SK-N-SH (cell line): Measurements from ENCODE around the gene MAP2K4. TPM values are rescaled to one million over a fixed set of nuclear protein-coding genes. Genes with fewer than 3 reads are reported as not detected.

Source experiments
- CTCF ChIA-PET: fragments of 300-600, 350-600 bp; formaldehyde crosslinking; extraction: SDS; loops from one replicate; lab custom pipeline; 2021; lab: Yijun Ruan, JAX
- POLR2A ChIA-PET: fragments of 350-600 bp; sonication (Branson Sonifier 250); formaldehyde crosslinking; extraction: SDS; loops from one replicate; lab custom pipeline; 2020; ENCODE audit warnings: antibody characterized with exemption, inconsistent platforms; lab: Yijun Ruan, JAX
- DNase-seq: peaks from one replicate; pipeline ENCODE4 v3.0.0; 2012
- H2AFZ ChIP-seq: fragments of 200-600 bp; sonication (generic); 2 replicates; pipeline ENCODE4 v1.8.1; 2016; ENCODE audit warnings: antibody characterized with exemption, mild to moderate bottlenecking, low read depth
- H3F3A ChIP-seq: fragments of 200-600 bp; sonication (generic); replicated peaks from 2 replicates; pipeline ENCODE3; 2016; ENCODE audit warnings: antibody characterized with exemption, mild to moderate bottlenecking; ENCODE audit not compliant: insufficient read depth
- H3K27ac ChIP-seq, 2 experiments: fragments of 200-500 bp in 1 of 2; fragments of 200-600 bp in 1 of 2; sonication (Bioruptor generic) in 1 of 2; sonication (generic), shearing (Covaris generic) in 1 of 2; 2 replicates each; pipeline versions ENCODE4 v1.5.1 to v1.6.1; 2014 to 2016; ENCODE audit warnings: low read depth in 2 of 2, inconsistent platforms in 1 of 2, low read length in 1 of 2, mild to moderate bottlenecking in 1 of 2, mixed read lengths in 1 of 2
- H3K27me3 ChIP-seq: fragments of 200-600 bp; sonication (generic), shearing (Covaris generic); 2 replicates; pipeline ENCODE4 v1.6.1; 2016; ENCODE audit warnings: mixed run types; ENCODE audit not compliant: insufficient read depth
- H3K36me3 ChIP-seq, 2 experiments: fragments of 200-500 bp in 1 of 2; fragments of 200-600 bp in 1 of 2; sonication (Bioruptor generic) in 1 of 2; sonication (generic) in 1 of 2; replicated peaks in 1 of 2; 2 replicates each; pipeline versions ENCODE3 to v1.5.1; 2014 to 2016; ENCODE audit warnings: low read length in 1 of 2, mild to moderate bottlenecking in 1 of 2; ENCODE audit not compliant: insufficient read depth in 2 of 2, control insufficient read depth in 1 of 2
- H3K4me1 ChIP-seq, 2 experiments: fragments of 200-500 bp in 1 of 2; fragments of 200-600 bp in 1 of 2; sonication (Bioruptor generic) in 1 of 2; sonication (generic), shearing (Covaris generic) in 1 of 2; 2 replicates each; pipeline versions ENCODE4 v1.5.1 to v1.6.1; 2014 to 2016; ENCODE audit warnings: low read depth in 1 of 2, low read length in 1 of 2, mixed run types in 1 of 2; ENCODE audit not compliant: insufficient read depth in 2 of 2, control insufficient read depth in 1 of 2
- H3K4me2 ChIP-seq: fragments of 200-600 bp; sonication (generic), shearing (Covaris generic); 2 replicates; pipeline ENCODE4 v1.6.1; 2017; ENCODE audit warnings: mixed run types
- H3K4me3 ChIP-seq, 2 experiments: fragments of 200-500 bp in 1 of 2; fragments of 200-600 bp in 1 of 2; sonication (Bioruptor generic) in 1 of 2; sonication (generic), shearing (Covaris generic) in 1 of 2; 2 replicates each; pipeline versions ENCODE4 v1.5.1 to v1.8.1; 2014 to 2016; ENCODE audit warnings: low read depth in 2 of 2, inconsistent platforms in 1 of 2, low read length in 1 of 2, mild to moderate bottlenecking in 1 of 2, mixed read lengths in 1 of 2, moderate library complexity in 1 of 2
- H3K79me2 ChIP-seq: fragments of 200-600 bp; sonication (generic); 2 replicates; pipeline ENCODE4 v1.8.1; 2017; ENCODE audit warnings: mild to moderate bottlenecking; ENCODE audit not compliant: insufficient read depth
- H3K9ac ChIP-seq: fragments of 200-600 bp; sonication (generic); 2 replicates; pipeline ENCODE4 v1.6.1; 2017; ENCODE audit warnings: mixed run types
- H3K9me2 ChIP-seq: fragments of 200-600 bp; sonication (generic); 2 replicates; pipeline ENCODE4 v1.6.1; 2017; ENCODE audit warnings: mixed run types
- H3K9me3 ChIP-seq: fragments of 200-600 bp; sonication (generic); 2 replicates; pipeline ENCODE4 v1.6.1; 2017; ENCODE audit warnings: mixed run types, mild to moderate bottlenecking, moderate library complexity
- H4K20me1 ChIP-seq: fragments of 200-600 bp; sonication (generic); 2 replicates; pipeline ENCODE4 v1.6.1; 2017; ENCODE audit warnings: mild to moderate bottlenecking, mixed run types; ENCODE audit not compliant: insufficient read depth
- CHD2 ChIP-seq: fragments of 150-350 bp; IDR thresholded peaks from 2 replicates; pipeline ENCODE4 v1.6.1; 2018; ENCODE audit warnings: low read length; ENCODE audit not compliant: partially characterized antibody
- ELF1 ChIP-seq: IDR thresholded peaks from 2 replicates; pipeline ENCODE4 v1.4.0; 2012
- EP300 ChIP-seq, 2 experiments: IDR thresholded peaks; 2 replicates each; pipeline versions ENCODE4 v1.4.0 to v1.6.1; 2012; ENCODE audit warnings: borderline replicate concordance in 1 of 2, low read depth in 1 of 2, low read length in 1 of 2
- EZH2phosphoT487 ChIP-seq: fragments of 200-600 bp; sonication (generic); IDR thresholded peaks from 2 replicates; pipeline ENCODE4 v1.6.1; 2017; ENCODE audit warnings: low read depth, mixed run types, mild to moderate bottlenecking, antibody characterized with exemption, moderate library complexity, borderline replicate concordance
- FOXM1 ChIP-seq: IDR thresholded peaks from 2 replicates; pipeline ENCODE4 v1.4.0; 2012; ENCODE audit warnings: low read depth, mild to moderate bottlenecking
- MAX ChIP-seq: IDR thresholded peaks from 2 replicates; pipeline ENCODE4 v1.4.0; 2012; ENCODE audit warnings: low read depth
- MXI1 ChIP-seq: IDR thresholded peaks from 2 replicates; pipeline ENCODE4 v1.6.1; 2012; ENCODE audit warnings: mild to moderate bottlenecking, low read depth, low read length, improper control_type of control experiment
- NRF1 ChIP-seq: IDR thresholded peaks from 2 replicates; pipeline ENCODE4 v1.6.1; 2012; ENCODE audit warnings: low read depth, mild to moderate bottlenecking, low read length
- PBX3 ChIP-seq: IDR thresholded peaks from 2 replicates; pipeline ENCODE4; 2012
- RAD21 ChIP-seq: IDR thresholded peaks from 2 replicates; pipeline ENCODE4 v1.6.1; 2012; ENCODE audit warnings: mild to moderate bottlenecking, low read length
- REST ChIP-seq: IDR thresholded peaks from 2 replicates; pipeline ENCODE4 v1.6.1; 2012; ENCODE audit warnings: mild to moderate bottlenecking, low read depth, low read length, moderate library complexity
- RXRA ChIP-seq: IDR thresholded peaks from 2 replicates; pipeline ENCODE4 v1.4.0; 2012; ENCODE audit warnings: low read depth, mild to moderate bottlenecking, borderline replicate concordance
- TAF1 ChIP-seq: IDR thresholded peaks from 2 replicates; pipeline ENCODE4 v1.6.1; 2012; ENCODE audit warnings: low read depth, mild to moderate bottlenecking, low read length, moderate library complexity, borderline replicate concordance
- YY1 ChIP-seq: IDR thresholded peaks from 2 replicates; pipeline ENCODE4 v1.4.0; 2012; ENCODE audit warnings: low read depth, mild to moderate bottlenecking
- ZBTB33 ChIP-seq: IDR thresholded peaks from 2 replicates; pipeline ENCODE4 v1.4.0; 2012; ENCODE audit warnings: low read depth, borderline replicate concordance
- WGBS: methylation state at CpG from one replicate; pipeline ENCODE4 v1.1.6; 2017; ENCODE audit warnings: low lambda C conversion rate; 5-methylcytosine and 5-hydroxymethylcytosine counted together
- polyA plus RNA-seq, 3 experiments: library from polyadenylated mRNA; depleted of rRNA; stranded (reverse); fragments of >200 nt; gene quantifications; 2 replicates each; pipeline ENCODE4 v1.2.3, GENCODE V29; 2012

Gene MAP2K4
- polyA plus RNA-seq, 1 of the 3 experiments (the other 2 are of a cell fraction) = 10.6 TPM

GRCh38 chr17:12035673-12036072 is 15.0 kb downstream of the MAP2K4 start:
- DNase-seq = no peak
- ChIA-PET POLR2A (no interaction called here), CTCF (interaction anchor here (1.3 kb wide), 1 partner anchor 13 kb away, joined by 3 read pairs; no protein-coding TSS in a partner anchor)
- H3K9me3 ChIP-seq = no peaks in the 10 kb centered on the region
- peaks cover 96% of the 10 kb centered on the region for H3K79me2 ChIP-seq
- peaks cover 0 to 4% of the 10 kb centered on the region in 2 experiments; a peak in 2 of 4 replicates for H3K4me1 ChIP-seq
- H3K9ac ChIP-seq = no peak overlapping the region
- WGBS = 88% methylated on average over 1 of the region's 1 CpG
- H3K27me3 ChIP-seq = no peaks in the 10 kb centered on the region
- no peak overlapping the region for H3K27ac ChIP-seq
- no peaks in the 10 kb centered on the region for H3K9me2 ChIP-seq
- no peak overlapping the region for H3K4me3 ChIP-seq
- H3F3A ChIP-seq = peaks cover 5% of the 10 kb centered on the region
- no peak for TF ChIP-seq EP300 (IDR thresholded peaks at IDR 0.05; ENCODE audit: borderline replicate concordance in 1 of 2, low read depth in 1 of 2, low read length in 1 of 2)
- no peak for TF ChIP-seq PBX3
- TF ChIP-seq CHD2 = no peak
- TF ChIP-seq TAF1 = no peak
- TF ChIP-seq MAX = no peak
- no peak for TF ChIP-seq RXRA
- TF ChIP-seq NRF1 = no peak
- no peak for TF ChIP-seq REST
- no peak for TF ChIP-seq FOXM1
- no peak for TF ChIP-seq MXI1
- no peak overlapping the region for H3K4me2 ChIP-seq
- no peak overlapping the region for H2AFZ ChIP-seq
- peaks cover 79% of the 10 kb centered on the region for H4K20me1 ChIP-seq
- no peaks in the 10 kb centered on the region for H3K36me3 ChIP-seq

- H3K36me3 ChIP-seq = no peaks in the 10 kb centered on the region
- H3K9me3 ChIP-seq = no peaks in the 10 kb centered on the region
- no peak for DNase-seq
- ChIA-PET POLR2A (no interaction called here), CTCF (no interaction called here)
- WGBS = 51% methylated on average over 2 of the region's 2 CpGs
- no peak for TF ChIP-seq MXI1
- no peak for TF ChIP-seq YY1
- no peak for TF ChIP-seq NRF1
- TF ChIP-seq ELF1 = no peak
- TF ChIP-seq PBX3 = no peak
- no peak for TF ChIP-seq EZH2phosphoT487
- TF ChIP-seq ZBTB33 = no peak
- no peak for TF ChIP-seq FOXM1
- TF ChIP-seq RAD21 = no peak
- no peak for TF ChIP-seq RXRA
- H3K27me3 ChIP-seq = no peaks in the 10 kb centered on the region
- H4K20me1 ChIP-seq = peaks cover 76% of the 10 kb centered on the region
- no peak overlapping the region for H3K4me2 ChIP-seq
- H3F3A ChIP-seq = peaks cover 15% of the 10 kb centered on the region
- no peak overlapping the region for H3K4me3 ChIP-seq
- H2AFZ ChIP-seq = no peak overlapping the region
- H3K27ac ChIP-seq = no peak overlapping the region
- H3K9ac ChIP-seq = no peak overlapping the region
- H3K9me2 ChIP-seq = no peaks in the 10 kb centered on the region
- H3K4me1 ChIP-seq = peaks cover 0 to 9% of the 10 kb centered on the region in 2 experiments; a peak in 2 of 4 replicates
- peaks cover 91% of the 10 kb centered on the region for H3K79me2 ChIP-seq
Observed at GRCh38 chr17:12037970-12038369, 17.3 kb downstream of the MAP2K4 start.
